GM04503 (cell line): Measurements from ENCODE around the gene ARRDC2.
"Not testable (repeated sequence)": the region's sequence is repeated elsewhere in the genome, so short reads cannot be mapped to it uniquely, and the experiment has no call there.

Experiments used
- DNase-seq: peaks from one replicate; pipeline ENCODE4 v3.0.0-alpha.2; 2012; ENCODE audit warnings: low read depth

The ARRDC2 gene

GRCh38 chr19:18007917-18008673 is at the start of gene ARRDC2:
ARRDC2 (plus strand) TSS chr19:18008170; CDS start chr19:18008311, 141 bp downstream.
- DNase-seq, result peak; percentile 31

GRCh38 chr19:17963936-17964691 is 43.9 kb upstream of the ARRDC2 start:
- DNase-seq, result no peak

- DNase-seq, result no peak
These were observed 42.4 kb upstream of the ARRDC2 start for GRCh38 chr19:17965370-17966128.

- no peak for DNase-seq
These were observed 41.9 kb upstream of the ARRDC2 start for GRCh38 chr19:17966129-17966483.

- DNase-seq, result no peak
These were observed 41.3 kb upstream of the ARRDC2 start, which contains the start of gene KCNN1 for GRCh38 chr19:17966550-17967256. KCNN1 (plus strand) TSS chr19:17967107; CDS start chr19:17973889, 6,782 bp downstream.

- DNase-seq, result no peak
These were observed 40.5 kb upstream of the ARRDC2 start for GRCh38 chr19:17967257-17968051.

GRCh38 chr19:17968362-17968761 is 39.6 kb upstream of the ARRDC2 start:
- DNase-seq, result no peak

- no peak for DNase-seq
These were observed 38.7 kb upstream of the ARRDC2 start for GRCh38 chr19:17969096-17969792.

GRCh38 chr19:17972230-17972629 is 35.7 kb upstream of the ARRDC2 start:
- DNase-seq, result no peak

- DNase-seq, result no peak
These were observed 34.2 kb upstream of the ARRDC2 start for GRCh38 chr19:17973759-17974158.

GRCh38 chr19:17974551-17974950 is 33.4 kb upstream of the ARRDC2 start:
- DNase-seq, result no peak

GRCh38 chr19:17975032-17975431 is 32.9 kb upstream of the ARRDC2 start:
- no peak for DNase-seq

- DNase-seq, result no peak
These were observed 30.9 kb upstream of the ARRDC2 start for GRCh38 chr19:17977021-17977420.

- no peak for DNase-seq
These were observed 30.5 kb upstream of the ARRDC2 start for GRCh38 chr19:17977488-17977887.

GRCh38 chr19:17981611-17982010 is 26.4 kb upstream of the ARRDC2 start:
- DNase-seq, result no peak

- no peak for DNase-seq
These were observed 25.5 kb upstream of the ARRDC2 start for GRCh38 chr19:17982430-17982829.

GRCh38 chr19:17985037-17985818 is 22.7 kb upstream of the ARRDC2 start:
- DNase-seq, result no peak

- not testable (repeated sequence) for DNase-seq
These were observed 21.4 kb upstream of the ARRDC2 start for GRCh38 chr19:17986569-17986968.

- DNase-seq, result no peak
These were observed 19.8 kb upstream of the ARRDC2 start for GRCh38 chr19:17988161-17988560.
